HK-2 (cell line): ENCODE measurements around the gene ZNF599.

Experiments
- DNase-seq: peaks from one replicate; pipeline ENCODE4 v3.0.0-alpha.2; 2018; ENCODE audit not compliant: unreplicated experiment

ZNF599 gene

GRCh38 chr19:34744896-34745690, 27.9 kb downstream of the ZNF599 start:
- no peak for DNase-seq

- no peak for DNase-seq
These were observed 38.4 kb downstream of the ZNF599 start for GRCh38 chr19:34734537-34735103.

GRCh38 chr19:34733746-34734536, 39.1 kb downstream of the ZNF599 start, which contains the start of gene ZNF181:
Gene ZNF181 (plus strand): TSS chr19:34734243. CDS start chr19:34735038, 795 bp downstream.
- DNase-seq, result peak; percentile 89

- no peak for DNase-seq
These were observed 39.7 kb downstream of the ZNF599 start for GRCh38 chr19:34733266-34733745.

GRCh38 chr19:34732612-34733211, 40.3 kb downstream of the ZNF599 start:
- no peak for DNase-seq

- DNase-seq, result no peak
These were observed 41.1 kb downstream of the ZNF599 start for GRCh38 chr19:34731964-34732363.

GRCh38 chr19:34731019-34731829, 41.8 kb downstream of the ZNF599 start:
- DNase-seq, result no peak

GRCh38 chr19:34725400-34725799, 47.6 kb downstream of the ZNF599 start:
- no peak for DNase-seq

- no peak for DNase-seq
These were observed 50.7 kb downstream of the ZNF599 start for GRCh38 chr19:34722353-34722752.

GRCh38 chr19:34715357-34715756, 57.7 kb downstream of the ZNF599 start:
- DNase-seq, result no peak

- DNase-seq, result no peak
These were observed 59.8 kb downstream of the ZNF599 start for GRCh38 chr19:34713262-34713637.

GRCh38 chr19:34712395-34713261, 60.4 kb downstream of the ZNF599 start:
- peak; percentile 42 for DNase-seq

- no peak for DNase-seq
These were observed 61.1 kb downstream of the ZNF599 start for GRCh38 chr19:34711890-34712289.
